HG03571 (cell line): ENCODE results near the gene CYREN.
"Not testable (repeated sequence)": the region's sequence is repeated elsewhere in the genome, so short reads cannot be mapped to it uniquely, and the experiment has no call there.

Source experiments
- ATAC-seq: cut with Tn5 transposase; IDR thresholded peaks from one replicate; pipeline ENCODE4 v1.9.1; 2021; ENCODE audit not compliant: unreplicated experiment

CYREN gene

DNA sequence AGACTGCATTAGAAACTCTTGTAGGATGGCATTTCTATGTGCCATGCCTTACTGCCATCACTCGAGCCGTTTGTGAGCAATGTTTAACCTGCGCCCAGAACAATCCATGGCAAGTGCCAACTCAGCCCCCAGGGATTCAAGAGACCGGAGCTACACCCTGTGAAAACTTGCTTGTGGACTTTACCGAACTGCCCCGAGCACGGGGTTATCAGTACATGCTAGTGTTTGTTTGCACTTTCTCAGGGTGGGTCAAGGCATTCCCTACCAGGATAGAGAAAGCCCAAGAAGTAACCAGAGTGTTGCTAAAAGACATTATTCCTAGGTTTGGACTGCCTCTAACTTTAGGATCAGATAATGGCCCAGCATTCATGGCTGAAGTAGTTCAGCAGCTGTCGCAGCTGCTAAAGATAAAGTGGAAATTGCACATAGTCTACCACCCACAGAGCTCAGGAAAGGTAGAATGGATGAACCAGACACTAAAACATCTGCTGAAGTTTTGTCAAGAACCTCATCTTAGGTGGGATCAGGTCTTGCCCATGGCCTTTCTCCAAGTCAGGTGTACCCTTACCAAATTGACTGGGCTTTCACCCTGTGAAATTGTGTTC is 8.9 kb upstream of the CYREN start:
- ATAC-seq, result no peak

DNA sequence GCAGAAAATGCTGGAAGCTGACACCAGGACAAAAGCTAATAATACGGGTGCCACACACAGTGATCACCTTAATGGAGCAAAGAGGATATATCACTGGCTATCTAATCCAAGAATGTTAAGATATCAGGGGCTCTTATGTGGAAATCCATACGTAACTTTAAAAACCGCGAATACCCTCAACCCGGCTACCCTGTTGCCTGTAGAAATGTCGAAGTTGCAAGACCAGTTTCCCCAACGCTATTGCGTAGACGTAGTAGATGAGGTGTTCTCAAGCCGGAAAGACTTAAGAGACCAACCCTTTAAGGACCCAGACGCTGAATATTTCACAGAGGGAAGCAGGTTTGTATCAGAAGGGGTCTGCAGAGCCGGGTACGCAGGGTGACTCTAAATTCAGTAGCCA is 7.9 kb upstream of the CYREN start:
- no peak for ATAC-seq

DNA sequence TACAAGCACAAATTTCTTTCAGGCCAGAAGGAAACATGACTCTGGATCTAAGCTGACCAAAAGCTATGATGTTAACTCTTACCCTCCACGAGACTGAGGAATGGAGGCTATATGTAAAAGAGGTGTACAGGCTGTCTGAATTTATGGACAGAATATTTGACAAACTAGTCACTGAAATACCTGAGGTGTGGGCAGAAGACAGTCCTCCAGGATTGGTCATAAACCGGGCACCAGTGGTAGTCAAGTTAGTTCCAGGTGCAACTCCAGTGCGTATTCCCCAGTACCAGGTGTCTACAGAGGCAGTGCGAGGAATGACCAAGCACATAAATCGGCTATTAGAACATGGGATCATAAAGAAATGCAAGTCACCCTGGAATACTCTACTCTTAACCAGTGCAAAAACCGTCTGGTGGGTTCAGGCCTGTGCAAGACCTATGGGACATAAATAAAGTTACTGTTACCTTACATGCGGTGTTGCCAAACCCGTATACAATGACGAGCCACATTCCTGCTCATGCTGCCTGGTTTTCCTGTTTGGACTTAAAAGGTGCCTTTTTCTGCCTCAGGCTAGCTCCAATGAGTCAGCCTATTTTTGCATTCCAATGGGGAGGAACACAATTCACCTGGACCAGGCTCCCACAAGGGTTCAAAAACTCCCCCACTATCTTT is 6.7 kb upstream of the CYREN start:
- no peak for ATAC-seq

GRCh38 chr7:135175931-135176330 is 5.4 kb upstream of the CYREN start:
- ATAC-seq, result no peak

GRCh38 chr7:135174941-135175340 is 4.4 kb upstream of the CYREN start:
- no peak for ATAC-seq

DNA sequence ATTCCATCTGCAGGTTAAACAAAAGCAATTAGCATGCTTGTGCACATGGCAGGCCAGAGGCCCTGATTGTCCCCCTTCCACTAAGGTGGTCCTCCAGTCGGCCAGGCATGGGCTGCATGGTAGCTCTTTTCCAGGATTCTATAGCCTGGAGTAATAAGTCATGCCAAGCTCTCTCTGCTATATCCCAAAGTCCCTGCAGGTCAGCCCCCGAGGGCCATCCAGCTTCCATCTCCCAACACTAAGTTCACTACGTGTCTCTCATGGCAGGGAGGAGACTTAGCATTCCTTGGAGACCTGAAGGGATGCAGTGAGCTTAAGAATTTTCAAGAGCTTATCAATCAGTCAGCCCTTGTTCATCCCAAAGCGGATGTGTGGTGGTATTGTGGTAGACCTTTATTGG is 3.4 kb upstream of the CYREN start:
- not testable (repeated sequence) for ATAC-seq

DNA sequence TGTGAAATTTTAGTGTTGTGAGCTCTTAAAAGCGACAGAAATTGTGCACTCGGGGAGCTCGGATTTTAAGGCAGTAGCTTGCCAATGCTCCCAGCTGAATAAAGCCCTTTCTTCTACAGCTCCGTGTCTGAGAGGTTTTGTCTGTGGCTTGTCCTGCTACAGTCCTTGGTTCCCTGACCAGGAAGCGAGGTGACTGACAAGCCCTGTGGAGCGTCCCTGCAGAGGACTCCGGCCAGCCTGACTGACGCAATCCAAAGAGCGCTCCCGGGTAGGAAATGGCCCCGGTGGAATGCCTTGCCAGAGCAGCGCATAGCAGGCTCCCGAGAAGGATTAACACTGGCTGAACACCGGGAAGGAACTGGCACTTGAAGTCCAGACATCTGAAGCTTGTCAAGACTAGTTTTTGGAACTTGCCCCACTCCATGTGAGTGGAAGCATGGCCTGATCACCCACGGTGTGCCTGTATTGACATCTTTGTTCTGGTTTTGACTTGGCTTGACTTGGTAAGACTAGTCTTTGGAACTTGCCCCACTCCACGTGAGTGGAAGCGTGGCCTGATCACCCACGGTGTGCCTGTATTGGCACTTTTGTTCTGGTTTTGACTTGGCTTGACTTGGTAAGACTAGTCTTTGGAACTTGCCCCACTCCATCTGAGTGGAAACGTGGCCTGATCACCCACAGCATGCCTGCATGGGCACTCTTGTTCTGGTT is 1.2 kb upstream of the CYREN start:
- not testable (repeated sequence) for ATAC-seq

DNA sequence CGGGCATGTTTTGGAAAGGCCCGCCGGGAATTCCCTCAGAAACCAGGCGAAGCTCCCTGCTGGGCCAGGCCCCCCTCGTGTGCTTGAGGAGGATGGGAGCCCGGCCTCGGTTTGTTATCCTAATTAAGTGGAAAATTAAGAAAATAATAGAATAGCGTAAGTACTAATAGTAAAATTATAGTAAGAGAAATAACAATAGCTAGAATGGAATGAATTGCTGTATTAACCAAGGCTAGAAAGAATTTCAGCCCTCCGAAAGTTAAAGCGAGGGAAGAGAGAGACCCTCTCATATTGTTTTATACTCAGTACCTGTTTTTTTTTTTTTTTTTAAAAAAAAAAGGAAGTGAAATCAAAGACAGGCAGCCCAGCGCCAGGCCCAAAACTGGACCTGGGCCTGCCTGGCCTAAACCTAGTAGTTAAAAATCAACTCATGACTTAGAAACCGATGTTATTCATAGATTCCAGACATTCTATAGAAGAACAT is 533 bp upstream of the CYREN start:
- ATAC-seq, result peak; percentile 36

DNA sequence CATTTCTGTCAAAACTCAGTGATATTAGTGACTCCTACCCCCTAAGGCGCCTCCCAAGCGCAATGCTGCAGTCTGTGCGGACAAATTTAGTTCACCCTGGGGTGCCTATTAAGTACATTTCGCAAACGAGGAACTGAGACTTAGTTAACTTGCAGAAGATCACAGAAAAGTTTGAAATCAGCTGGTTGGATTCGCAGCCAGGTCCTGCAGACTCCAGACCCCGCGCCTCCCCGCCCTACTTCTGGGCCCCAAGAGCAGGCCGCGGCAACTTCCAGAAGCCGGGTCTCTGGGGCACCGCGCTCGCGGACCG is 588 bp downstream of the CYREN start:
- peak; percentile 12 for ATAC-seq

DNA sequence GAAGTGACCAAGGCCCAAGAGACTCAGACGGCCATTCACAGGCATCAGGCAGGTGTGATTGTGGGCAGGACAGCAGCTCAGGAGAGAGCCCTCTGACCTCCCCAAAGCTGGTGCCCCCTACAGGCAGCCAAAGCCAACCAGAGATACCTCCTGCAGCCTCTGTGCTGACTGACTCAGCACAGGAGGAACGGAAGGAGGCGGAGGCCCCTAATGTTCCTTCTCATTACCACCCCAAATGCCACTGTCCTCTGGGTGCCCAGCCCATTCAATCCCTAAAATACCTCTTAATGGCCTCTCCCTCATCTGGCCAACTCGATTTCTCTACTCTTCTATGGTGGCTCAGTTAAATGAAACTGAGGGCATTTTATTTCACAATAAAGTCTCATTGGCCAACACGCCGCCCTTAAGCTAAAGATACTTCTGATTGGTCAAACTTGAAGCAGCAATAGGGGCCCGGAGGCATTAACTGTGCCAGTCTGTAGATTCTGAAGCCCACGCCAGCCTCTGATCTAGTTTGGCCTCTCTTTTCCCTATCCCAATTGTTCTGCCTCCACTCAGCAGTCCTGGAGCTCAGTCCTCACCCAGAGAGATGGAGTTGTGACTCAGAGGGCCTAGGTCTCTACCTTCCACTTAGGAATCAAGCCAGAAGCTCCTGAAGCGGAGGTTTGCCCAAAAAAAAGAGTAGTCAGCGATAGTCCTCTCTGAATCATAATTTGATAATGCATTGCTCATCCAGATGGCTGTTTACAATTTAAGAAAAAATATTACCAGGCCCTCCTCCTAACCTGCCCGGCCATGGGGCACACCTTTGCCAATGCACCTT is 1.2 kb downstream of the CYREN start:
- ATAC-seq, result peak; percentile 33

DNA sequence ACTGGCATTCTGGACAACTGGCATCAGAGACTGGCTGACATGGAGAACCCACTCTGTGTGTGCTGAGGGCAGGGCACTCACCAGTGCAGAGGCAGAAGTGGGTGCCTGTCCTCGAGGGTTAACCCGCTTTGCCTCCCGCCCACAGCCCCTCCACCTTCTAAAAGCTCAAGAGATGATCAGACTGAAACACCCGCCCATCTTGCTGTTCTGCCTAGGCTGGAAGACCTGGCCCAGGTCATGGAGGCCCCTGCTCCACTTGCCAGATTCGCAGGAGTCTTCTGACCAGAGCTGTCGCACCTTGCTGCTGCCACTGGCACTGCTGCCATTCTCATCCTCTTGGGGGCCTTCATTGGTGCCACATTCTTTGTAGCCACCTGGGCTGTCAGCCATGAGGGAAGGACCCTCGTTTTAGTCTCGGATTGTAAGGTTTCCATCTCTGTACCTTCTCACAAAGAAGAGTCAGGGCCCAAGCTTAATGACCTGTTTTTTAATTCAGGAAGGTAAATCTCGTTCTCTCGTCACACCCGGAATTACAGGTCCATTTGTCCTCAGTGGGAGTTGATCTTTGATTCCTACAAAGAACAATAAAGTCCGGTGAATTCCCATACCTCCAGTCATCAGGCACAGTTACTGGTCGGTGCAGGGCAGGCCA is 1.9 kb downstream of the CYREN start:
- no peak for ATAC-seq

DNA sequence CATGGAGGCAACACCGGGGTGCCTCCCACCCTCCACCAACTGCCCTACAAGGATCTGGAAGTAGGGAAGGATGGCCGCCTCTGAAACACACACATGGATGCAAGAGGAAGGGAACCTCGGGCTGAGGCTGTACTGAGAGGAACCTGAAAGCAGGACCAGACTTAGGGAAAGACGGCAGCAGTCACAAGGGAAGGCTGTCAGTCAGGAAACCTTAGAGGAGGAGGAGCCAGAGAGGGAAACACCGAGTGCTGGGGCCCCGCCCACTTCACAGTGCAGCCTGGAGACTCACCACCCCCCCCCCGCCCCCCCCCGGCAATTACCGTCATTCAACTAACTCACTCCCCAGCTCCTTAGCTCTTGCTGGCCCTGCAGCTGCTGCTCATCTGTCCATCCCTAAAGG is 2.5 kb downstream of the CYREN start:
- ATAC-seq, result no peak

- no peak for ATAC-seq
Observed at GRCh38 chr7:135167365-135167917, 3.1 kb downstream of the CYREN start.

- no peak for ATAC-seq
Observed at GRCh38 chr7:135166338-135166990, 4.0 kb downstream of the CYREN start.

GRCh38 chr7:135165862-135166261 is 4.6 kb downstream of the CYREN start:
- no peak for ATAC-seq

DNA sequence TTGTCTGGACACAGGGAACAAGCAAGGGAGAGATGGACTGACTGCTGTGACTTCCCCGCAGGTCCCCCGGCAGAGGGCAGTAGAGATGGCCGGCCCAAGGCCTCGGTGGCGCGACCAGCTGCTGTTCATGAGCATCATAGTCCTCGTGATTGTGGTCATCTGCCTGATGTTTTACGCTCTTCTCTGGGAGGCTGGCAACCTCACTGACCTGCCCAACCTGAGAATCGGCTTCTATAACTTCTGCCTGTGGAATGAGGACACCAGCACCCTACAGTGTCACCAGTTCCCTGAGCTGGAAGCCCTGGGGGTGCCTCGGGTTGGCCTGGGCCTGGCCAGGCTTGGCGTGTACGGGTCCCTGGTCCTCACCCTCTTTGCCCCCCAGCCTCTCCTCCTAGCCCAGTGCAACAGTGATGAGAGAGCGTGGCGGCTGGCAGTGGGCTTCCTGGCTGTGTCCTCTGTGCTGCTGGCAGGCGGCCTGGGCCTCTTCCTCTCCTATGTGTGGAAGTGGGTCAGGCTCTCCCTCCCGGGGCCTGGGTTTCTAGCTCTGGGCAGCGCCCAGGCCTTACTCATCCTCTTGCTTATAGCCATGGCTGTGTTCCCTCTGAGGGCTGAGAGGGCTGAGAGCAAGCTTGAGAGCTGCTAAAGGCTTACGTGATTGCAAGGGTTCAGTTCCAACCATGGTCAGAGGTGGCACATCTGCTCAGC is 6.0 kb downstream of the CYREN start:
- ATAC-seq, result no peak

- no peak for ATAC-seq
Observed at GRCh38 chr7:135162382-135163001, 8.0 kb downstream of the CYREN start.

GRCh38 chr7:135161669-135162068 is 8.8 kb downstream of the CYREN start:
- ATAC-seq, result no peak
